Ramos (cell line): ENCODE measurements around the gene EFCAB12.

ENCODE experiments used
- in situ Hi-C: fragments of 300-500 bp; cut with MboI; formaldehyde crosslinking; loops from one replicate; pipeline ENCODE4 v1.14.3; 2022; ENCODE audit warnings: low sequenced_read_pairs; ENCODE audit not compliant: unreplicated experiment

The EFCAB12 gene

DNA sequence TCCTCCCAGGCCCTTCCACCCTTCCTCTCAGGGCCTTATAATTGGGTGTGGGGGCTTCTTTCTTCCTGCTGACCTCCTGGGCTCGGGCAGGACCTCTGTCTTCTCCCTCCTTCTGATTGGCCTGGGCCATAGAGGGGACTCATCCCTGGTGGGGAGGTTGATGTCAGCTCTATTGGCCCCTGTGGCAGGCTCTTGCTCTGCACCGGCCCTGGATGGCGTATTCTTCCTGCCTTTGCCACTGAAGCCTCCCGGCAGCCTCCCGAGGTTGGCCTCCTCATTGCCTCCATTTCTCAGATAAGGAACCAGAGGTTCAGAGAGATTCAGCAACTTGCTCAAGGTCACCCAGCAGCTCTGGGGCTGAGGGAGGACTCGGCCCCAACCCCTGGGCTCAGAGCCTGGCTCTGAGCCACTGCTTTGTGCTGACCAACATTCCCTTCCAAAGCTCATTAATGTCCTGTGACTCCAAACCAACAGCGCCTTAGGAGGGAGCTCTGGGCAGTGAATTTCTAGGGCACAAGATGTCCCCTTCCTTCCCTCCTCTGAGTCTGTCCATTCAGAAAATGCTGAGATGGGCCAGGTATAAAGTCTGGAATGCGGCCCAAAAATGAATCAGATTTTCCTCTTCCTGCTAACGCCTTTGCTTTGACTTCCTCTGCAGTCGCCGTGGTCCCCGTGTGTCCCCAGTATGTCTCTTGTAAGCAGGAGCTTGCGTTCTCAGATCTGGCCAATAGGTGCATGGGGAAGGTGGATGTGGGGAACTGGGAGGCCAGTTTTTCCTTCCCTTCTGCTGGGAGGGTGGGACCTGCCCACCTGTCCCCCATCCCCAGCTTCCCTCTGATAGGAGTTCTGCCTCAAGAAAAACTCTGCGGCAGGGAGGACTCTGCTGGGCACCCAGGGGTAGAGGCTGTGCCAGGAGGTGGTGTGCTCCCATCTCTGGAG lies 75.5 kb downstream of the EFCAB12 start:
- in situ Hi-C loops, result no loop called here

DNA sequence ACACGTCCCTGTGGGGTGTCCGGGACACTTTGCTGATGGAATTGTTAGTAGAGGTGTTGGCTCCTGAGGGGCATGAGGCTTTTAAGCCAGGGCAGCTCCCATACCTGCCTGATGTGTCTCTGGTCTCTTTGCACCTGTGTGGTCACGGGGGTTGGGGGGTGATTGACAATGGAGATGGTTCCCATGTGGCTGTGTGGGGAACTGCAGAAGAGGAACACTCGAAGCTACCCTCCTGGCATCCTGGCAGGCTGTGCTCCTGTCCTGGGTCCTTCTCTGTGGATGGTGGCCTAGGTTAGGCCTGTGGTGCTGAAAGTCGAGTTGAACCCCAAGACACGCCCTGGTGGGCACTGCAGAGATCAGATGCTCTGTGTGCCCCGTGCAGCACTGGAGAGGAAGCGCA lies 76.4 kb downstream of the EFCAB12 start:
- in situ Hi-C loops, result no loop called here
